ENCODE measurements around the gene TAS2R41.

Gene TAS2R41

GRCh38 chr7:143455942-143456341 lies 21.7 kb upstream of the TAS2R41 start:
- no peaks in the 10 kb centered on the region for H3K4me1 ChIP-seq (ENCODE audit: control insufficient read depth in 2 of 2, insufficient read depth in 2 of 2, low read length in 2 of 2)
- H3K36me3 ChIP-seq (ENCODE audit: control insufficient read depth in 2 of 2, insufficient read depth in 2 of 2, low read length in 2 of 2): no peaks in the 10 kb centered on the region
- H3K27me3 ChIP-seq (ENCODE audit: control insufficient read depth in 2 of 2, insufficient read depth in 2 of 2, low read length in 2 of 2): no peaks in the 10 kb centered on the region
- H3K9me3 ChIP-seq (ENCODE audit: control insufficient read depth in 2 of 2, low read length in 2 of 2): no peaks in the 10 kb centered on the region
- no peak overlapping the region for H3K27ac ChIP-seq (ENCODE audit: low read depth in 2 of 2, low read length in 2 of 2)
- no peak overlapping the region for H3K4me3 ChIP-seq (ENCODE audit: low read length in 2 of 2)
- no peak overlapping the region for H3K9ac ChIP-seq (ENCODE audit: low read depth in 1 of 2, low read length in 2 of 2)

- no peaks in the 10 kb centered on the region for H3K27me3 ChIP-seq (ENCODE audit: control insufficient read depth in 2 of 2, insufficient read depth in 2 of 2, low read length in 2 of 2)
- no peak overlapping the region for H3K9ac ChIP-seq (ENCODE audit: low read depth in 1 of 2, low read length in 2 of 2)
- H3K9me3 ChIP-seq (ENCODE audit: control insufficient read depth in 2 of 2, low read length in 2 of 2): no peaks in the 10 kb centered on the region
- H3K36me3 ChIP-seq (ENCODE audit: control insufficient read depth in 2 of 2, insufficient read depth in 2 of 2, low read length in 2 of 2): no peaks in the 10 kb centered on the region
- no peaks in the 10 kb centered on the region for H3K4me1 ChIP-seq (ENCODE audit: control insufficient read depth in 2 of 2, insufficient read depth in 2 of 2, low read length in 2 of 2)
- H3K4me3 ChIP-seq (ENCODE audit: low read length in 2 of 2): no peak overlapping the region
- H3K27ac ChIP-seq (ENCODE audit: low read depth in 2 of 2, low read length in 2 of 2): no peak overlapping the region
Observed at GRCh38 chr7:143456992-143457793, 20.5 kb upstream of the TAS2R41 start.

- H3K4me3 ChIP-seq (ENCODE audit: low read length in 2 of 2): no peak overlapping the region
- H3K27me3 ChIP-seq (ENCODE audit: control insufficient read depth in 2 of 2, insufficient read depth in 2 of 2, low read length in 2 of 2): no peaks in the 10 kb centered on the region
- no peaks in the 10 kb centered on the region for H3K9me3 ChIP-seq (ENCODE audit: control insufficient read depth in 2 of 2, low read length in 2 of 2)
- no peaks in the 10 kb centered on the region for H3K4me1 ChIP-seq (ENCODE audit: control insufficient read depth in 2 of 2, insufficient read depth in 2 of 2, low read length in 2 of 2)
- H3K9ac ChIP-seq (ENCODE audit: low read depth in 1 of 2, low read length in 2 of 2): no peak overlapping the region
- no peaks in the 10 kb centered on the region for H3K36me3 ChIP-seq (ENCODE audit: control insufficient read depth in 2 of 2, insufficient read depth in 2 of 2, low read length in 2 of 2)
- H3K27ac ChIP-seq (ENCODE audit: low read depth in 2 of 2, low read length in 2 of 2): no peak overlapping the region
Observed at GRCh38 chr7:143458263-143458662, 19.4 kb upstream of the TAS2R41 start.

GRCh38 chr7:143458681-143459080 lies 19.0 kb upstream of the TAS2R41 start:
- H3K27me3 ChIP-seq (ENCODE audit: control insufficient read depth in 2 of 2, insufficient read depth in 2 of 2, low read length in 2 of 2): no peaks in the 10 kb centered on the region
- no peak overlapping the region for H3K4me3 ChIP-seq (ENCODE audit: low read length in 2 of 2)
- H3K9ac ChIP-seq (ENCODE audit: low read depth in 1 of 2, low read length in 2 of 2): no peak overlapping the region
- H3K9me3 ChIP-seq (ENCODE audit: control insufficient read depth in 2 of 2, low read length in 2 of 2): no peaks in the 10 kb centered on the region
- H3K27ac ChIP-seq (ENCODE audit: low read depth in 2 of 2, low read length in 2 of 2): no peak overlapping the region
- H3K36me3 ChIP-seq (ENCODE audit: control insufficient read depth in 2 of 2, insufficient read depth in 2 of 2, low read length in 2 of 2): no peaks in the 10 kb centered on the region
- no peaks in the 10 kb centered on the region for H3K4me1 ChIP-seq (ENCODE audit: control insufficient read depth in 2 of 2, insufficient read depth in 2 of 2, low read length in 2 of 2)

- H3K9me3 ChIP-seq (ENCODE audit: control insufficient read depth in 2 of 2, low read length in 2 of 2): no peaks in the 10 kb centered on the region
- H3K27me3 ChIP-seq (ENCODE audit: control insufficient read depth in 2 of 2, insufficient read depth in 2 of 2, low read length in 2 of 2): no peaks in the 10 kb centered on the region
- no peak overlapping the region for H3K4me3 ChIP-seq (ENCODE audit: low read length in 2 of 2)
- no peak overlapping the region for H3K27ac ChIP-seq (ENCODE audit: low read depth in 2 of 2, low read length in 2 of 2)
- no peaks in the 10 kb centered on the region for H3K36me3 ChIP-seq (ENCODE audit: control insufficient read depth in 2 of 2, insufficient read depth in 2 of 2, low read length in 2 of 2)
- no peak overlapping the region for H3K9ac ChIP-seq (ENCODE audit: low read depth in 1 of 2, low read length in 2 of 2)
- no peaks in the 10 kb centered on the region for H3K4me1 ChIP-seq (ENCODE audit: control insufficient read depth in 2 of 2, insufficient read depth in 2 of 2, low read length in 2 of 2)
Observed at GRCh38 chr7:143459359-143459758, 18.3 kb upstream of the TAS2R41 start.

- H3K4me3 ChIP-seq (ENCODE audit: low read length in 2 of 2): no peak overlapping the region
- no peak overlapping the region for H3K27ac ChIP-seq (ENCODE audit: low read depth in 2 of 2, low read length in 2 of 2)
- no peak overlapping the region for H3K9ac ChIP-seq (ENCODE audit: low read depth in 1 of 2, low read length in 2 of 2)
- no peaks in the 10 kb centered on the region for H3K36me3 ChIP-seq (ENCODE audit: control insufficient read depth in 2 of 2, insufficient read depth in 2 of 2, low read length in 2 of 2)
- no peaks in the 10 kb centered on the region for H3K27me3 ChIP-seq (ENCODE audit: control insufficient read depth in 2 of 2, insufficient read depth in 2 of 2, low read length in 2 of 2)
- no peaks in the 10 kb centered on the region for H3K4me1 ChIP-seq (ENCODE audit: control insufficient read depth in 2 of 2, insufficient read depth in 2 of 2, low read length in 2 of 2)
- no peaks in the 10 kb centered on the region for H3K9me3 ChIP-seq (ENCODE audit: control insufficient read depth in 2 of 2, low read length in 2 of 2)
Observed at GRCh38 chr7:143460271-143460979, 17.2 kb upstream of the TAS2R41 start.

- Histone ChIP-seq H3K4me1 (ENCODE audit: control insufficient read depth in 2 of 2, insufficient read depth in 2 of 2, low read length in 2 of 2) (no peaks in the 10 kb centered on the region), H3K4me3 (ENCODE audit: low read length in 2 of 2) (no peak overlapping the region), H3K9ac (ENCODE audit: low read depth in 1 of 2, low read length in 2 of 2) (no peak overlapping the region), H3K9me3 (ENCODE audit: control insufficient read depth in 2 of 2, low read length in 2 of 2) (no peaks in the 10 kb centered on the region), H3K36me3 (ENCODE audit: control insufficient read depth in 2 of 2, insufficient read depth in 2 of 2, low read length in 2 of 2) (no peaks in the 10 kb centered on the region), H3K27ac (ENCODE audit: low read depth in 2 of 2, low read length in 2 of 2) (no peak overlapping the region), H3K27me3 (ENCODE audit: control insufficient read depth in 2 of 2, insufficient read depth in 2 of 2, low read length in 2 of 2) (no peaks in the 10 kb centered on the region)
Observed at GRCh38 chr7:143462045-143462444, 15.6 kb upstream of the TAS2R41 start.

GRCh38 chr7:143463556-143463955 lies 14.1 kb upstream of the TAS2R41 start:
- Histone ChIP-seq H3K9ac (ENCODE audit: low read depth in 1 of 2, low read length in 2 of 2) (no peak overlapping the region), H3K9me3 (ENCODE audit: control insufficient read depth in 2 of 2, low read length in 2 of 2) (no peaks in the 10 kb centered on the region), H3K4me3 (ENCODE audit: low read length in 2 of 2) (no peak overlapping the region), H3K27me3 (ENCODE audit: control insufficient read depth in 2 of 2, insufficient read depth in 2 of 2, low read length in 2 of 2) (no peaks in the 10 kb centered on the region), H3K36me3 (ENCODE audit: control insufficient read depth in 2 of 2, insufficient read depth in 2 of 2, low read length in 2 of 2) (no peaks in the 10 kb centered on the region), H3K4me1 (ENCODE audit: control insufficient read depth in 2 of 2, insufficient read depth in 2 of 2, low read length in 2 of 2) (no peaks in the 10 kb centered on the region), H3K27ac (ENCODE audit: low read depth in 2 of 2, low read length in 2 of 2) (no peak overlapping the region)

- H3K36me3 ChIP-seq (ENCODE audit: control insufficient read depth in 2 of 2, insufficient read depth in 2 of 2, low read length in 2 of 2): no peaks in the 10 kb centered on the region
- H3K4me1 ChIP-seq (ENCODE audit: control insufficient read depth in 2 of 2, insufficient read depth in 2 of 2, low read length in 2 of 2): no peaks in the 10 kb centered on the region
- H3K9me3 ChIP-seq (ENCODE audit: control insufficient read depth in 2 of 2, low read length in 2 of 2): no peaks in the 10 kb centered on the region
- H3K27ac ChIP-seq (ENCODE audit: low read depth in 2 of 2, low read length in 2 of 2): no peak overlapping the region
- no peaks in the 10 kb centered on the region for H3K27me3 ChIP-seq (ENCODE audit: control insufficient read depth in 2 of 2, insufficient read depth in 2 of 2, low read length in 2 of 2)
- H3K4me3 ChIP-seq (ENCODE audit: low read length in 2 of 2): no peak overlapping the region
- no peak overlapping the region for H3K9ac ChIP-seq (ENCODE audit: low read depth in 1 of 2, low read length in 2 of 2)
Observed at GRCh38 chr7:143463957-143464356, 13.7 kb upstream of the TAS2R41 start.

GRCh38 chr7:143467724-143468123 lies 9.9 kb upstream of the TAS2R41 start:
- H3K36me3 ChIP-seq (ENCODE audit: control insufficient read depth in 2 of 2, insufficient read depth in 2 of 2, low read length in 2 of 2): no peaks in the 10 kb centered on the region
- no peaks in the 10 kb centered on the region for H3K9me3 ChIP-seq (ENCODE audit: control insufficient read depth in 2 of 2, low read length in 2 of 2)

More at GRCh38 chr7:143467724-143468123, 9.9 kb upstream of the TAS2R41 start:
- Histone ChIP-seq H3K27ac (ENCODE audit: low read depth in 2 of 2, low read length in 2 of 2) (no peak overlapping the region), H3K4me3 (ENCODE audit: low read length in 2 of 2) (no peak overlapping the region), H3K27me3 (ENCODE audit: control insufficient read depth in 2 of 2, insufficient read depth in 2 of 2, low read length in 2 of 2) (no peaks in the 10 kb centered on the region), H3K4me1 (ENCODE audit: control insufficient read depth in 2 of 2, insufficient read depth in 2 of 2, low read length in 2 of 2) (peaks cover 3 to 4% of the 10 kb centered on the region in 2 donors), H3K9ac (ENCODE audit: low read depth in 1 of 2, low read length in 2 of 2) (no peak overlapping the region)

All from mucosa of rectum (tissue), 2 donors.